Ovary (tissue), 9 donors: ENCODE measurements around the gene CERS5. TPM values are rescaled to one million over a fixed set of nuclear protein-coding genes. Genes with fewer than 3 reads are reported as not detected.

Experiments
- DNase-seq, 5 donors: peaks; one replicate each; pipeline ENCODE4 v3.0.0-alpha.2; 2019 to 2020
- H3K27ac ChIP-seq, 2 donors: fragments of 200-600 bp; one replicate each; pipeline versions ENCODE4 v1.5.1 to v1.8.0; 2019 to 2022
- H3K27me3 ChIP-seq: fragments of 200-600 bp; one replicate; pipeline ENCODE4 v1.8.0; 2022
- H3K36me3 ChIP-seq: fragments of 200-600 bp; sonication (generic); one replicate; pipeline ENCODE4 v1.5.1; 2019
- H3K4me1 ChIP-seq: one replicate; pipeline ENCODE4 v1.8.1; 2013; ENCODE audit warnings: mild to moderate bottlenecking, moderate library complexity; ENCODE audit not compliant: insufficient read depth
- H3K4me3 ChIP-seq: fragments of 200-600 bp; sonication (generic); one replicate; pipeline ENCODE4 v1.5.1; 2017
- H3K9me3 ChIP-seq, 2 donors: fragments of 200-600 bp in 1 of 2; sonication (generic) in 1 of 2; one replicate each; pipeline versions ENCODE4 v1.5.1 to v1.8.1; 2013 to 2019; ENCODE audit warnings: mild to moderate bottlenecking in 1 of 2, moderate library complexity in 1 of 2
- CTCF ChIP-seq, 3 donors: fragments of 450-650 bp in 2 of 3; fragments of 200-600 bp in 1 of 3; IDR thresholded peaks; one replicate each; pipeline versions ENCODE4 v1.5.1 to v1.8.0; 2016 to 2022; ENCODE audit warnings: antibody characterized with exemption in 3 of 3, mild to moderate bottlenecking in 1 of 3
- EP300 ChIP-seq: sonication (generic); formaldehyde crosslinking; IDR thresholded peaks from one replicate; pipeline ENCODE4 v1.6.1; 2017; ENCODE audit warnings: antibody characterized with exemption
- POLR2A ChIP-seq: fragments of 450-650 bp; IDR thresholded peaks from one replicate; pipeline ENCODE4 v1.6.1; 2017; ENCODE audit warnings: antibody characterized with exemption, mild to moderate bottlenecking, moderate library complexity
- WGBS, 3 donors: extraction: QIAGEN DNeasy Blood & Tissue Kit in 1 of 3; methylation state at CpG; one replicate each; pipeline versions ENCODE4 v1.1.5 to v1.1.7; 2013 to 2017; 5-methylcytosine and 5-hydroxymethylcytosine counted together
- intact Hi-C, 4 donors: fragments of 100-400 bp; cut with DNase I; formaldehyde crosslinking; loops; one replicate each; pipeline versions ENCODE4 v1.11.0 to v1.15.1; 2022 to 2023
- polyA plus RNA-seq, 2 donors: library from polyadenylated mRNA; stranded (reverse); fragments of 200-250 nt in 1 of 2; fragments of 350-450 nt in 1 of 2; fragmentation: Illumina TruSeq in 1 of 2; extraction: RNeasy Lipid Tissue Mini Kit (QIAGEN cat#74804) in 1 of 2; gene quantifications; one replicate each; pipeline ENCODE4 v1.2.3, GENCODE V29; 2013 to 2014
- total RNA-seq, 7 donors: library from RNA; depleted of rRNA in 2 of 7; stranded (reverse); fragments of >200 nt in 2 of 7; fragmentation: NEBNext Ultra II Directional in 3 of 7; extraction: Animal tissue kit (Norgen Biotek cat#: 25700) in 3 of 7; gene quantifications; one replicate each; pipeline versions ENCODE4 v1.1.0 to v1.2.4, GENCODE V29; 2016 to 2023
- donor health status: DM: no; HTN: no; CAD: no; lungs with moderate emphysema.
- donor health status: DM: no; HTN: no; CAD: no.
- donor health status: Bipolar disorder and iron deficiency.
- donor health status: DM: yes; HTN: yes; CAD: no.
- donor health status: DM: no; HTN: no; CAD: no.
- donor health status: DM: yes; HTN: yes; CAD: no.

The CERS5 gene
- total and polyA plus RNA-seq, 9 donors = 29.1 to 76.9 (median 47.9) TPM

- intact Hi-C loops = no loop called here
- Histone ChIP-seq H3K9me3 (no peaks in the 10 kb centered on the region), H3K36me3 (no peaks in the 10 kb centered on the region), H3K27me3 (no peaks in the 10 kb centered on the region), H3K4me1 (peaks cover 3% of the 10 kb centered on the region), H3K27ac (no peak overlapping the region), H3K4me3 (no peak overlapping the region)
- WGBS, 3 donors = 45 to 57% (median 51%) methylated on average over 2 of the region's 2 CpGs
- no peak for DNase-seq
- TF ChIP-seq EP300 (no peak), POLR2A (no peak), CTCF (IDR thresholded peaks at IDR 0.05) (no peak)
Measured at GRCh38 chr12:50212071-50212467, 44.9 kb upstream of the CERS5 start.

DNA sequence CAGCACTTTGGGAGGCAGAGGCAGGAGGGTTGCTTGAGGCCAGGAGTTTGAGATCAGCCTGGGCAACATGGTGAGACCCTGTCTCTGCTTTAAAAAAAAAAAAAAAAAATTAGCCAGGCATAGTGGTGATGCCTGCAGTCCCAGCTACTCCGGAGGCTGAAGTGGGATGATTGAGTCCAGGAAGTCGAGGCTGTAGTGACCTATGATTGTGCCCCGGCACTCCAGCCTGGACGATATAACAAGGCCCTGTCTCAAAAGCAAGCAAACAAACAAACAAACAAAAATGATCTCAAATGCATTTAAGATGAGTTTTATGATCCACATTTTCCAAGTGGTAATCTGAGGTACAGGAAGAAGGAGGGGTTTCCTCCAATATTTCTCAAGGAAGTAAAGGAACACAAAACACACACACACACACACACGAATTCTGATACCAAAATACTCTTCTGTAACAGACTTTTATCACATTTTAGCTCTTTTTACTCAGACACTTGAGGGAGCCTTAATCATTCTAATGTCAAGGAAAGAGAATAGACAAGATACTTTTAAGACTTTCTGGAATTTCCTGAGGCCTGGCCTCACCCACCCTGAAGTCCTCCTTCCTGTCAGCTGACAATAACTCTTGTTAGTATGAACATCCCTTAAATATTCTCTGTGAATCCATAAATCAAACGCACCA, 44.4 kb upstream of the CERS5 start:
- no peak for DNase-seq
- 43 to 57% (median 47%) methylated on average over 6 of the region's 6 CpGs for WGBS, 3 donors
- Histone ChIP-seq H3K27me3 (no peaks in the 10 kb centered on the region), H3K36me3 (no peaks in the 10 kb centered on the region), H3K4me3 (no peak overlapping the region), H3K27ac (no peak overlapping the region), H3K9me3 (no peaks in the 10 kb centered on the region), H3K4me1 (peaks cover 3% of the 10 kb centered on the region)
- intact Hi-C loops = no loop called here
- TF ChIP-seq EP300 (no peak), CTCF (IDR thresholded peaks at IDR 0.05) (no peak), POLR2A (no peak)

- no peak overlapping the region for H3K4me3 ChIP-seq
- DNase-seq = no peak
- no peaks in the 10 kb centered on the region for H3K27me3 ChIP-seq
- no peaks in the 10 kb centered on the region for H3K36me3 ChIP-seq
- WGBS, 3 donors = 96 to 99% (median 97%) methylated on average over 2 of the region's 2 CpGs
- TF ChIP-seq POLR2A (no peak), CTCF (IDR thresholded peaks at IDR 0.05) (no peak), EP300 (no peak)
- intact Hi-C loops = no loop called here
- no peaks in the 10 kb centered on the region for H3K9me3 ChIP-seq
- H3K27ac ChIP-seq = no peak overlapping the region
- peaks cover 1% of the 10 kb centered on the region for H3K4me1 ChIP-seq
Measured at GRCh38 chr12:50207424-50207823, 40.3 kb upstream of the CERS5 start.

- H3K36me3 ChIP-seq = no peaks in the 10 kb centered on the region
- no peaks in the 10 kb centered on the region for H3K27me3 ChIP-seq
- intact Hi-C loops = no loop called here
- H3K4me1 ChIP-seq = no peaks in the 10 kb centered on the region
- TF ChIP-seq EP300 = no peak
- no peak for TF ChIP-seq POLR2A
- TF ChIP-seq CTCF (IDR thresholded peaks at IDR 0.05) = no peak
- no peak for DNase-seq
- WGBS, 3 donors = 93 to 95% (median 94%) methylated on average over 6 of the region's 6 CpGs
- no peak overlapping the region for H3K27ac ChIP-seq
- H3K4me3 ChIP-seq = no peak overlapping the region
- no peaks in the 10 kb centered on the region for H3K9me3 ChIP-seq
Measured at GRCh38 chr12:50205648-50206047, 38.5 kb upstream of the CERS5 start.
